Measurements from ENCODE around the gene STPG1.

The STPG1 gene

GRCh38 chr1:24348196-24348595 lies 65.4 kb downstream of the STPG1 start:
- TF ChIP-seq CTCF (IDR thresholded peaks at IDR 0.05; ENCODE audit: low read length) (no peak), EZH2 (optimal IDR thresholded peaks at IDR 0.05; ENCODE audit: low read depth, low read length) (no peak)
- no peaks in the 10 kb centered on the region for H3K9me2 ChIP-seq (replicated peaks; ENCODE audit: insufficient read depth, low read length)
- no peaks in the 10 kb centered on the region for H3K36me3 ChIP-seq (replicated peaks; ENCODE audit: insufficient read depth, low read length)
- no peak overlapping the region for H3K27ac ChIP-seq (ENCODE audit: low read length)
- H3K9ac ChIP-seq (ENCODE audit: low read length) = no peak overlapping the region
- H3K9me3 ChIP-seq (replicated peaks; ENCODE audit: insufficient read depth, low read length) = no peaks in the 10 kb centered on the region
- H2AFZ ChIP-seq (ENCODE audit: low read length) = no peak overlapping the region
- H3K79me2 ChIP-seq (ENCODE audit: low read length) = no peaks in the 10 kb centered on the region
- peaks cover 11% of the 10 kb centered on the region for H3F3A ChIP-seq (ENCODE audit: insufficient read depth, low read length)
- no peaks in the 10 kb centered on the region for H3K27me3 ChIP-seq (replicated peaks; ENCODE audit: insufficient read depth, low read length)
- no peak overlapping the region for H3K4me2 ChIP-seq (ENCODE audit: low read depth, low read length)
- no peak for DNase-seq
- peaks cover 30% of the 10 kb centered on the region for H3K4me1 ChIP-seq (ENCODE audit: low read length)
- no peak overlapping the region for H3K4me3 ChIP-seq (ENCODE audit: low read length)
- H4K20me1 ChIP-seq (ENCODE audit: insufficient read depth, low read length) = no peaks in the 10 kb centered on the region

- DNase-seq = no peak
- H3K4me2 ChIP-seq (ENCODE audit: low read depth, low read length) = no peak overlapping the region
- H3K9me2 ChIP-seq (replicated peaks; ENCODE audit: insufficient read depth, low read length) = no peaks in the 10 kb centered on the region
- H3K36me3 ChIP-seq (replicated peaks; ENCODE audit: insufficient read depth, low read length) = no peaks in the 10 kb centered on the region; the same call in 1 of the 2 replicates
- no peak overlapping the region for H2AFZ ChIP-seq (ENCODE audit: low read length)
- H3K9me3 ChIP-seq (replicated peaks; ENCODE audit: insufficient read depth, low read length) = no peaks in the 10 kb centered on the region
- H3K4me3 ChIP-seq (ENCODE audit: low read length) = no peak overlapping the region
- H3K27ac ChIP-seq (ENCODE audit: low read length) = no peak overlapping the region
- no peaks in the 10 kb centered on the region for H3K79me2 ChIP-seq (ENCODE audit: low read length)
- peaks cover 29% of the 10 kb centered on the region for H3K4me1 ChIP-seq (ENCODE audit: low read length)
- TF ChIP-seq EZH2phosphoT487 (IDR thresholded peaks at IDR 0.05; ENCODE audit: low read length) (no peak), CTCF (IDR thresholded peaks at IDR 0.05; ENCODE audit: low read length) (no peak), EZH2 (optimal IDR thresholded peaks at IDR 0.05; ENCODE audit: low read depth, low read length) (no peak)
- no peak overlapping the region for H3K9ac ChIP-seq (ENCODE audit: low read length)
- no peaks in the 10 kb centered on the region for H4K20me1 ChIP-seq (ENCODE audit: insufficient read depth, low read length)
- peaks cover 11% of the 10 kb centered on the region for H3F3A ChIP-seq (ENCODE audit: insufficient read depth, low read length)
- H3K27me3 ChIP-seq (replicated peaks; ENCODE audit: insufficient read depth, low read length) = no peaks in the 10 kb centered on the region
Observed at GRCh38 chr1:24347159-24347934, 66.2 kb downstream of the STPG1 start.

- H3K4me3 ChIP-seq (ENCODE audit: low read length) = no peak overlapping the region
- peaks cover 10% of the 10 kb centered on the region for H3K4me1 ChIP-seq (ENCODE audit: low read length)
- H3K79me2 ChIP-seq (ENCODE audit: low read length) = no peaks in the 10 kb centered on the region
- H3F3A ChIP-seq (ENCODE audit: insufficient read depth, low read length) = no peaks in the 10 kb centered on the region
- H2AFZ ChIP-seq (ENCODE audit: low read length) = no peak overlapping the region
- no peaks in the 10 kb centered on the region for H3K27me3 ChIP-seq (replicated peaks; ENCODE audit: insufficient read depth, low read length)
- no peak overlapping the region for H3K27ac ChIP-seq (ENCODE audit: low read length)
- H3K9ac ChIP-seq (ENCODE audit: low read length) = no peak overlapping the region
- H3K36me3 ChIP-seq (replicated peaks; ENCODE audit: insufficient read depth, low read length) = no peaks in the 10 kb centered on the region; the same call in 1 of the 2 replicates
- no peaks in the 10 kb centered on the region for H3K9me3 ChIP-seq (replicated peaks; ENCODE audit: insufficient read depth, low read length)
- no peaks in the 10 kb centered on the region for H4K20me1 ChIP-seq (ENCODE audit: insufficient read depth, low read length)
- TF ChIP-seq CTCF (IDR thresholded peaks at IDR 0.05; ENCODE audit: low read length) (no peak), EZH2phosphoT487 (IDR thresholded peaks at IDR 0.05; ENCODE audit: low read length) (no peak), EZH2 (optimal IDR thresholded peaks at IDR 0.05; ENCODE audit: low read depth, low read length) (no peak)
- DNase-seq = no peak
- no peaks in the 10 kb centered on the region for H3K9me2 ChIP-seq (replicated peaks; ENCODE audit: insufficient read depth, low read length)
- no peak overlapping the region for H3K4me2 ChIP-seq (ENCODE audit: low read depth, low read length)
Observed at GRCh38 chr1:24345334-24345733, 68.2 kb downstream of the STPG1 start.
